ENCODE results near the gene CDC42SE2.

GRCh38 chr5:131245312-131245711 lies 18.5 kb upstream of the CDC42SE2 start:
- TF ChIP-seq CTCF (IDR thresholded peaks at IDR 0.05; ENCODE audit: insufficient read depth, low read depth, low read length) (no peak), EZH2 (IDR thresholded peaks at IDR 0.05; ENCODE audit: insufficient read depth, low read length) (no peak)
